Sigmoid colon (tissue), 4 donors: ENCODE data around the gene HDAC4.

ENCODE experiments used
- POLR2AphosphoS5 ChIP-seq, 4 donors: sonication (generic); formaldehyde crosslinking; IDR thresholded peaks; one replicate each; pipeline ENCODE4 v1.6.1; 2017; ENCODE audit warnings: antibody characterized with exemption in 4 of 4
- TF ChIP-seq, protein P1 (sequence below), 4 experiments: fragments of 450-650 bp in 3 of 4; fragments of 200-600 bp in 1 of 4; IDR thresholded peaks; one replicate each; pipeline ENCODE4 v1.5.1; 2016 to 2019; ENCODE audit warnings: antibody characterized with exemption in 4 of 4, mild to moderate bottlenecking in 3 of 4, moderate library complexity in 2 of 4

DNA sequence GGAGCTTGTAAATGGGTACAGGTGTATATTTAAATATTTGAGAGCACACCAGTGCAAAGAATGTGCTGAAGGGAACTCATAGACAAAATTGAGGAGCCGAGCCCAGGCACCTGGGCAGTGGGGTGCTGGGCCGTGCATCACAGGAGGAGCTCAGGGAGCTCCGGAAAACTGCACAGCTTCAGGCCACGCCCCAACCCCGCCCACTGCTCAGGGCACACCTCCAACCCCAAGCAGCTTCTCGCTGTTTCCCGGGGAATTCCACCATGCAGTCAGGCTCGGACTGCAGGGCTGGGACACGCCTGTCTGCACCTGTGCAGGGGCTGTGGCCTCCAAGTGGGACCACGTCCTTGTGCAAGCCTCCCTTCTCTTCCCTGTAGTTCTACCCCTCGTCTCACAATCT lies 243.0 kb downstream of the HDAC4 start:
- TF ChIP-seq, protein P1, sequence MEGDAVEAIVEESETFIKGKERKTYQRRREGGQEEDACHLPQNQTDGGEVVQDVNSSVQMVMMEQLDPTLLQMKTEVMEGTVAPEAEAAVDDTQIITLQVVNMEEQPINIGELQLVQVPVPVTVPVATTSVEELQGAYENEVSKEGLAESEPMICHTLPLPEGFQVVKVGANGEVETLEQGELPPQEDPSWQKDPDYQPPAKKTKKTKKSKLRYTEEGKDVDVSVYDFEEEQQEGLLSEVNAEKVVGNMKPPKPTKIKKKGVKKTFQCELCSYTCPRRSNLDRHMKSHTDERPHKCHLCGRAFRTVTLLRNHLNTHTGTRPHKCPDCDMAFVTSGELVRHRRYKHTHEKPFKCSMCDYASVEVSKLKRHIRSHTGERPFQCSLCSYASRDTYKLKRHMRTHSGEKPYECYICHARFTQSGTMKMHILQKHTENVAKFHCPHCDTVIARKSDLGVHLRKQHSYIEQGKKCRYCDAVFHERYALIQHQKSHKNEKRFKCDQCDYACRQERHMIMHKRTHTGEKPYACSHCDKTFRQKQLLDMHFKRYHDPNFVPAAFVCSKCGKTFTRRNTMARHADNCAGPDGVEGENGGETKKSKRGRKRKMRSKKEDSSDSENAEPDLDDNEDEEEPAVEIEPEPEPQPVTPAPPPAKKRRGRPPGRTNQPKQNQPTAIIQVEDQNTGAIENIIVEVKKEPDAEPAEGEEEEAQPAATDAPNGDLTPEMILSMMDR (IDR thresholded peaks at IDR 0.05), result no peak
- TF ChIP-seq POLR2AphosphoS5 (IDR thresholded peaks at IDR 0.05), result no peak
